Tibial nerve (tissue), 4 donors: ENCODE results near the gene OTUD7B.

ENCODE experiments used
- CTCF ChIP-seq, 5 experiments: fragments of 200-600 bp in 3 of 5; fragments of 450-650 bp in 2 of 5; sonication (generic) in 3 of 5; IDR thresholded peaks; one replicate each; pipeline ENCODE4 v1.5.1; 2016 to 2019; ENCODE audit warnings: antibody characterized with exemption in 5 of 5, mild to moderate bottlenecking in 3 of 5, moderate library complexity in 2 of 5
- EP300 ChIP-seq, 2 donors: sonication (generic); formaldehyde crosslinking; IDR thresholded peaks; one replicate each; pipeline ENCODE4 v1.6.1; 2017; ENCODE audit warnings: antibody characterized with exemption in 2 of 2, mild to moderate bottlenecking in 1 of 2

GRCh38 chr1:149933208-149933607 lies 77.3 kb downstream of the OTUD7B start:
- TF ChIP-seq EP300 (IDR thresholded peaks at IDR 0.05), result no peak
- no peak for TF ChIP-seq CTCF (IDR thresholded peaks at IDR 0.05)
